HG02759 (cell line): Measurements from ENCODE around the gene PNMA8C.
"Not testable (repeated sequence)": the region's sequence is repeated elsewhere in the genome, so short reads cannot be mapped to it uniquely, and the experiment has no call there.

ENCODE experiments used
- ATAC-seq: cut with Tn5 transposase; IDR thresholded peaks from one replicate; pipeline ENCODE4 v1.9.1; 2021; ENCODE audit warnings: mild to moderate bottlenecking, moderate library complexity; ENCODE audit not compliant: unreplicated experiment

Gene PNMA8C

DNA sequence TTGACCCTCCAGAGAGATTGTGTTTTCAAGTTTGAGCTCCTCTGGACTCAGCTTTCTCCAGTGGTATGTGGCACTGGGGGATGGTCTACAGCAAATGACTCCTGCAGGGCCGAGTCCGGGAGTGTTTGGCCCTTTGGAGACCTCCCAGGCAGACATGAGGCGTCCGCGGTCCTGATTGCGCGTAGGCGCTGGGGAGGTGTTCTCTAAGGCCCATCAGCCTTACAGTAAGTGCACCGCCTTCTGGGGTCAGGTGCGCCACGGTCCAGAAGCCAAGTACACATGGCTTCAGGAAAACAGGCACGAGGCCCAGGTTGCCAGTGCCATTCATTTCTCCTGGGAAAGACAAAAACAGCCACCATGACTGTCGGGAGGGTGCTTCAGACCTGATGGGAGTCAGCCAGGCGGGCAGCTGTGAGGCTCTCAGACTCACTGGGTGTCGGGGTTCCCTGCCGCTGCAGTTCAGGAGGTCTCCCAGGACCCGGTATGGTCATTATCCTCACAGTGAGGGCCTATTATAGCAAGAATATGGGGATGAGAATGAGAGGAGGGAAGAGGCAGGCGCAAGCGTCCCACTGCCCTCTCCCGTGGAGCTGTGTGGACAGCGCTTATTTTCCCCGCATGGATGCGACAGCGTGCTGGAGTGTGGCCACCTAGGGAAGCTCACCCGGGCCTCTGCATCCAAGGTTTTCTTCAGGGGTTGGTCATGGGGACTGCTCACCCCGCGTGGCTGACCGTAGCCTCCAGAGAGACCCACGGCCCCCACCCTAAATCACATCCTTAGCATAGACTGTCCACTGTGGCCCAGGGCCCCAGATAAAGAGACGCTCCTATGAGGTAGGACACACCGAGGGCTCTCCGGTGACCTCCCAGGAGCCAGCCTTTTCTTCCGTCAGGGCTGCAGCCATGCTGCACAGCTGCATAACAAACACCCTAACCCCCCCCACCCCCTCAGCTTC lies 37.2 kb downstream of the PNMA8C start:
- no peak for ATAC-seq

DNA sequence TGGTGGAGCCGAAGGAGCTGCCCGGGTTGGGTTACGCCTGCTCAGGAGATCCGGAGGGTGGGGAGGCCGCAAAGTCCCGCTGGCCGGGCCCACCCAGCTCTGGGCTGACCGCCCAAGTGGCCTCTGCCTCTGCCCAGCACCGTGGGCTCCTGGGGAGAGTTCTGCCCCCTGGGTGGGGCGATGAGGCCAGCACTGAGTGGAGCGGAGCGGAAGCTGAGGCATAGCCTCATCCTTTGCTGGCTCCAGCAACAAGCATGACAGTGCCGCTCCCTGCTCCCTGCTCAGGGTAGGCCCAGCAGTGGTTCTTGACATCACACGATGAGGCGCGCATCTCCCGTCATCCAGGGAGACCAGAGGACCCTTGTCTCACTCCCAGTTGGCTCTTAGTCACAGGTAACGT lies 37.9 kb downstream of the PNMA8C start:
- ATAC-seq, result no peak

DNA sequence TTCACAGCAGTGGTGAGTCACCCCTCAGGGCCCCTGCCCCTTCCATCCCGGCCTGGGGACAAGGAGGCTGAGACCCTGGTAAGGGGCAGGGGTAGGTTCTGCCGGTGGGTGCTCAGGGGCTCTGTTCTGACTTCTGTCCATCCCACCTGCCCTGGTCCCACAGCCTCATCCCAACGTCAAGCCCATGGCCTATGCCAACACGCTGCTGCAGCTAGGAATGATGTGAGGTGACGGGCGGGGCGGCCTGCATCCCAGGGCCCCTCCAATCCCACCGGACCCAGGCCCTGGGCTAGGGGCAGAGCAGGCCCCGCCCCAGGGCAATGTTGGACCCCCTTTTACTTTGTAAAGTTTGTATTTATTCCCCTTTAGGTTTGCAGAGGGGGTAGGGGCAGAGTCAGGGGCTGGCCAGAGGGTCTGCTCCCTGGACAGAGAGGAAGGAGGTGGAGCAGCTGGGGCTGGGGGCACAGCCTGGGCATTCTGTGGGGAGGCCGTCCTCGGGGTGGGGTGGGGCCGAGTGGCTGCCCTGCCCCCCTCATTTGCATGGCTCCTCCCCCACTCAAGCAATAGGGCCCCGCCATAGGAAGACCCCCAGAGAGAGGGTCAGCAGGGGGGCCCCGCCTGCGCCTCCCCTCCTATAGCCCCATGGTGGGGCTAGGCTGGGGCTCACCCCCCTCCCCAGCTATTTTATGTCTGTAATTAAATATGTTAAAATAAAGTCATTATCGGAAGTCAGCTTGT lies 38.4 kb downstream of the PNMA8C start:
- no peak for ATAC-seq

DNA sequence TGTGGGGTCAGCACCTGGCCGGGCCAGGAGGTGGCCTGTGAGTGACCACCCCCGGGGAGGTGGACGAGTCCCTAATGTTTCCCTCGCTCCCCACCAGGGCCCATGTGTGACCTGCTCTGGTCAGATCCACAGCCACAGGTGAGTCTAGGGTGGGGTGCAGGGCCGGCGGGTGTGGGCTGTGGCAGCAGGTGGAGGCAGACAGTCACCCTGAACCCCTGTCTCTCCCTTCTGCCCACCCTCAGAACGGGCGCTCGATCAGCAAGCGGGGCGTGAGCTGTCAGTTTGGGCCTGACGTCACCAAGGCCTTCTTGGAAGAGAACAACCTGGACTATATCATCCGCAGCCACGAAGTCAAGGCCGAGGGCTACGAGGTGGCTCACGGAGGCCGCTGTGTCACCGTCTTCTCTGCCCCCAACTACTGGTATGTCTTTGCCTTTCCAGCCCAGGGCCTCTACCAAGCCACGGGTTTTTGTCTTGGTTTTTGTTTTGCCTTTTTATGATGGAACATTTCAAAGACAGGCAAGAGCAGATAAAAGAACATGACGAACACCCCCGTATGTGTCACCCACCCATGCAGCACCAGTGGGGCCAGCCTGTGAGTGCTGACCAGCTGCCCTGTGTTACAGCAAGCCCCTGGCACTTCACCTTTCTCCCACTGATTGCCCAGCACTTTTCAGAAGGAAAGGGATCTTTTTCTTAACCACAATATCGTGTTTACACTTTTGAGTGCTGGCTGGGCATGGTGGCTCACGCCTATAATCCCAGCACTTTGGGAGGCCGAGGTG lies 40.2 kb downstream of the PNMA8C start:
- ATAC-seq, result no peak

DNA sequence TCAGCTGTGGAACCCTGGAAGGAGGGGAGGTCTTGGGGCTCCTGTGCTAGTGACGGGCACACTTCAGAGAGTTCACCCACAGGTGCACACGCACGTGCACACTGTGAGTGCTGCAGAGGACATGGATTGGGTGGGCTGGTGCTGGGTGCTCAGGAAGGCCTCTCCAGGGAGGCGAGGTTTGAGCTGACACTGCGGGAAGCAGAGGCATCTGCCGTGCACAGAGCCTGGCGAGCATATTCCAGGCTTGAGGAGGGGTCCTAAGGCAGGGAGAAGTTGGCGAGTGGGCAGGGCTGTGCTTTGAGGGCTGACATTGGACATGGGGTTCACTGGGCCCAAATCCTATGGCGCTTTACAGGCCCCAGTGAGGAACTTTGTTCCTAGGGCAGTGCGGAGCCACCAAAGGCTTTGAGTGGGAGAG lies 41.0 kb downstream of the PNMA8C start:
- ATAC-seq, result no peak

- no peak for ATAC-seq
These were observed 41.6 kb downstream of the PNMA8C start for GRCh38 chr19:46386996-46387712.

DNA sequence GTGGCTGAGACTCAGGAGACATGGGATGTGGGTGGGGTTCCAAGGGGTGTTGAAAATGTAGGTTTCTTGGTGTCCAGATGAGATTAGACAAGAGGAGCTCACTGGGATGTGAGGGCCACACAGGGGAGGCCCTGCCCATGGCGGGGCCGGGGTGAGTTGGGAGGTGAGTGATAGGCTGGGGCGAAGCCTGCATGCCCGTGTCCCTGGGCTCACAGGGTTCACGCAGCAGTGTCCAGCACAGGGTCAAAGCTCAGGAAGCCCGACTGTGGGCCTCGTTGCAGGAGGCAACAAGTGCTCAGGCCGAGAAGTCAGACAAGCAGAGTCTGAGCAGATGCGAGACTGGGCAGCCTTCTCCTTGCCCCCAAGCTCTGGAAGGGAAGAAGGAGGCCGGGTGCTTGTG lies 42.6 kb downstream of the PNMA8C start:
- no peak for ATAC-seq

- no peak for ATAC-seq
These were observed 43.1 kb downstream of the PNMA8C start for GRCh38 chr19:46385636-46386035.

DNA sequence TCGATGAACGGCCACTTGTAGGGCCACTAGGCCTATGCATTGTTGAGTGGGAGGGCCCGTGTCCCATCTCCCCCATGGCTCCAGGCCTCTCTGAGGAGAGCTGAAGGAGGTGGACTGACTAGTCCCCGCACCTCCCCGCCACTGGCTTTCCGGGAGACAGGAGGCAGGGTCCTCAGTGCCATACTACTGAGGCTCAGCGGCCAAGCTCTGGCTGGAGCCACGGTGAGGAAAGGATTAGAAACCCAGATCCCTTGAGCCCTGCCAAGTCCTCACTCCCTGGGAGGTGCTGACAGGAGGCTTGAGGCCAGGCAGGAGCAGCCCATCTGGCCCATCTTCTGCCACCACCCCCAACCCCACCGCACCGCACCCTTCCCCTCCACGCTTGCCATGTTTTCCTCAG lies 44.3 kb downstream of the PNMA8C start:
- no peak for ATAC-seq

DNA sequence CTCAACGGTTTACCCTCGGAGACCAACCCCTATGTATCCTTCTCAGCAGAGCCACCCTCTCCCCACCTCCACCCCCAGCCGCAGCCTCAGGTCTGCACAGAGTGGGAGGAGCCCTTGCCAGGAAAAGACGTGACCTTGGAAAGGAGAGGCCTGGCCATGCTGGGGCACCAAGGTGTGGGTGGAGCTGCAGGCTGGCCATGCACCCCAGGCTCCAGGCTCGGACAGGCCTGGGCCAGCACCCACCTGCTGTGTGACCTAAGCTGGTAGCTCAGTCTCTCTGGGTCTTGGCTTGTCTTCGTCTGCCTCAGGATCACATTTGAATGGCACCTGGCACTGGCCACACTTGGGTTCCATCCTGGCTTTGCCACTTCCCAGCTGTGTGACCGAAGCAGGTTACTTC lies 44.9 kb downstream of the PNMA8C start:
- ATAC-seq, result no peak

- no peak for ATAC-seq
These were observed 45.4 kb downstream of the PNMA8C start for GRCh38 chr19:46383171-46383815.

DNA sequence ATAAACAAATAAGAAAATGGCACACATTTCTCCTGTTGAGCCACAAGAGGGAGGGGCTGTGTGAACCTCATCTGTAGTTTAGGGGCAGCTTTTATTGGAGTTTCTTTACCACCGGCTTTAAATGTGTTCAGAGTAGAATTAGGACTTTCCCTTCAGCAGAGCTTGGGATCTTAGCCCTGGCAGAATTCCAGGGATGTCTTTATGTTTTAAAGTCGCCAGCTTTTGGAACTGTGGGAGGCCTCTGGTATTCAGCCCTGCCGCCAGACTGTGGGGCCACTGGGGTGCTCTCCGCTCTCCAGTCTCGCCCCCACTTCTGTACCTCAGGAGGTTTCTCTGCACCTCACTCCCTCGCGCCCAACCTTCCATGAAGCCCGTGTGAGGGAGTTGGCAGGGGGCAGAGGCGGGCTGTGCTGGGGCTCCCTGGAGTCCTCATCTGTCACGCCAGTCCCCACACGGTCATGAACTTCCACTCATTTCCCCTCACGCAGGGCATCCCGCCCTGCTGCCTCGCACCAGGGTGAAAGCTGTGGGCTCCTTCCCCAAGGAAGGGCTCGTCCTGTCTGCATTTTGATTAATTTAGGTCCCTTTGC lies 46.9 kb downstream of the PNMA8C start:
- no peak for ATAC-seq

- ATAC-seq, result no peak
These were observed 47.4 kb downstream of the PNMA8C start for GRCh38 chr19:46381346-46381745.

DNA sequence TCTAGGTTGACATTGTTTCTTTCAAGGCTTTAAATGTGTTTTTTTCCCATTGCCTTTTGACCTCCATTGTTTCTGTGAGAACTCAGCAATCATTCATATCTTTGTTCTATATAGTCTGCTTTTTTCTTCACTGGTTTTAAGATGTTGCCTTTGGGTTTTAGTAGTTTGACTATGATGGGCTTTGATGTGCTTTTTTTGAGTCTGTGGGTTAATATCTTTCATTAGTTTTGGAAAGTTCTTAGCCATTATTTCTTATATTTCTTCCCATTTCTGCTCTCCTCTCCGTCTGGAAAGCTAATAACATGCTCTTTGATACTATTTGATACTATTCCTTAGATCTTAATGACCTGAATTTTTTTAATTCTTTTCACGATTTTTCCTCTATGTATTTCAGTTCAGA lies 48.0 kb downstream of the PNMA8C start:
- ATAC-seq, result no peak

DNA sequence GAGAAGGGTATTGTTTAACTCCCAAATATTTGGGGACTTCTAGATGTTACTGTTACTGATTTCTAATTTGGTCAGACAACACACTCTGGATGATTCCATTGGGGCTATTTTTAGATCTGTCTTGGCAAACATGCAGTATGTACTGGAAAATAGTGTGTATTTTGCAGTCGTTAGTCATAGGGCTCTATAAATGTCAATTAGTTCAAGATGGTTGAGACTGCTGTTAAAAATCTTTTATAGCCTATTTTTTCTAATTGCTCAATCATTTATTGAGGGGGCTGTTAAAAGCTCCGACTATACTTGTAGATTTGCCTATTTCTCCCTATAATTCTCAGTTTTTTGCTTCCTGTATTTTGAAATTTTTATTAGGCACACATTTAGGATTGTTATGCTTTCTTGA lies 50.5 kb downstream of the PNMA8C start:
- no peak for ATAC-seq

GRCh38 chr19:46376241-46377153 lies 52.2 kb downstream of the PNMA8C start:
- no peak for ATAC-seq

DNA sequence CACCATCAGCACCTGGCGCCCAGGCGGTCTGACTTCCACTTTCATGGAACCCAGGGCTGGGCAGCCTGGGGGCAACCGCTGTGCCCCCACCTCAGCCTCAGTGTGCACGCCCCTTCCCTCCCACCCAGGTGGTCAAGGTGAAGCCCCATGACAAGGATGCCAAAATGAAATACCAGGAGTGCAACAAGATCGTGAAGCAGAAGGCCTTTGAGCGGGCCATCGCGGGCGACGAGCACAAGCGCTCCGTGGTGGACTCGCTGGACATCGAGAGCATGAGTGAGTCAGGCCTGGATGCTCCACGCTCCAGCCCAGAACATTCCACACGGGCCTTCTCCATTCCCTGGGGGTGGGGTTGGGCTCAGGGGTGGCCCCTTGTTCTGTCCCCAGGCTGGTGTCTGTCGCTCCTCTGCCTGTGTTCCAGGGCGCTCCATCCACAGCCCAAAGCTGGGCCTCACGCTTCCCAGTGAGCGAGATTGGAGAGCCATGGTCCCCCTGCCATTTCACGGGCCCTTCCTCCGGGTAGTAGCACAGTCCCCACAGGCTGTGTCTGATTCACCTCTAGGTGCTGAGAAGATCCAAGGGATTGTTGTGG lies 53.2 kb downstream of the PNMA8C start:
- not testable (repeated sequence) for ATAC-seq
